ENCODE data around the gene RAP2B.

RAP2B gene

DNA sequence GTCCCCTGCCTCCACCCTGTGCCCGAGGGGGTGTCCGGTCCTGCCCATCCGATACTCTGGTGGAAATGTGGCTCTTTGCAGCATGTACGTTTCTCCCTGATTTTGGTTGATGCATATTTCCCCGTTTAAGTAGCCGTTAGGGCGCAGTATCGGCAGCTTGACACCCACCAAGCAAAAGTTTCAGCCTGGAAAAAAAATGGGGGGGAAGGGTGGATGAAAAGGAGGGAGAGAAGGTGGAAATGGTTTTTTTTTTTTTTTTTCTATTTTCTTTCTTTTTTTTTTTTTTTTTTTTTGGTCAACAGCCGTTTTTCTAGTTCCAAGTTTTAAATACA lies 1.3 kb downstream of the RAP2B start:
- no peak for TF ChIP-seq EZH2 (IDR thresholded peaks at IDR 0.05; ENCODE audit: borderline replicate concordance, low read length)
- TF ChIP-seq, protein P1, sequence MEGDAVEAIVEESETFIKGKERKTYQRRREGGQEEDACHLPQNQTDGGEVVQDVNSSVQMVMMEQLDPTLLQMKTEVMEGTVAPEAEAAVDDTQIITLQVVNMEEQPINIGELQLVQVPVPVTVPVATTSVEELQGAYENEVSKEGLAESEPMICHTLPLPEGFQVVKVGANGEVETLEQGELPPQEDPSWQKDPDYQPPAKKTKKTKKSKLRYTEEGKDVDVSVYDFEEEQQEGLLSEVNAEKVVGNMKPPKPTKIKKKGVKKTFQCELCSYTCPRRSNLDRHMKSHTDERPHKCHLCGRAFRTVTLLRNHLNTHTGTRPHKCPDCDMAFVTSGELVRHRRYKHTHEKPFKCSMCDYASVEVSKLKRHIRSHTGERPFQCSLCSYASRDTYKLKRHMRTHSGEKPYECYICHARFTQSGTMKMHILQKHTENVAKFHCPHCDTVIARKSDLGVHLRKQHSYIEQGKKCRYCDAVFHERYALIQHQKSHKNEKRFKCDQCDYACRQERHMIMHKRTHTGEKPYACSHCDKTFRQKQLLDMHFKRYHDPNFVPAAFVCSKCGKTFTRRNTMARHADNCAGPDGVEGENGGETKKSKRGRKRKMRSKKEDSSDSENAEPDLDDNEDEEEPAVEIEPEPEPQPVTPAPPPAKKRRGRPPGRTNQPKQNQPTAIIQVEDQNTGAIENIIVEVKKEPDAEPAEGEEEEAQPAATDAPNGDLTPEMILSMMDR (IDR thresholded peaks at IDR 0.05; ENCODE audit: low read length), result no peak
- Histone ChIP-seq H3K27me3 (ENCODE audit: insufficient read depth, low read length) (no peaks in the 10 kb centered on the region), H3K9me3 (ENCODE audit: low read length) (no peaks in the 10 kb centered on the region), H3F3A (ENCODE audit: insufficient read depth, low read length) (no peaks in the 10 kb centered on the region), H3K9me2 (ENCODE audit: low read depth, low read length) (no peaks in the 10 kb centered on the region), H4K20me1 (ENCODE audit: insufficient read depth, low read length) (no peaks in the 10 kb centered on the region), H3K4me3 (ENCODE audit: low read depth, low read length, poor library complexity, severe bottlenecking) (peak overlapping the region; percentile 84), H3K9ac (ENCODE audit: low read length) (peak overlapping the region; percentile 73), H3K4me2 (ENCODE audit: low read length) (peak overlapping the region; percentile 97), H3K4me1 (ENCODE audit: insufficient read depth, low read length, severe bottlenecking) (peaks cover 48% of the 10 kb centered on the region), H3K36me3 (ENCODE audit: insufficient read depth, low read length) (no peaks in the 10 kb centered on the region), H3K27ac (ENCODE audit: low read depth, low read length, poor library complexity, severe bottlenecking) (no peak overlapping the region), H2AFZ (ENCODE audit: low read length) (no peak overlapping the region), H3K79me2 (ENCODE audit: insufficient read depth, low read length) (peaks cover 10% of the 10 kb centered on the region)

DNA sequence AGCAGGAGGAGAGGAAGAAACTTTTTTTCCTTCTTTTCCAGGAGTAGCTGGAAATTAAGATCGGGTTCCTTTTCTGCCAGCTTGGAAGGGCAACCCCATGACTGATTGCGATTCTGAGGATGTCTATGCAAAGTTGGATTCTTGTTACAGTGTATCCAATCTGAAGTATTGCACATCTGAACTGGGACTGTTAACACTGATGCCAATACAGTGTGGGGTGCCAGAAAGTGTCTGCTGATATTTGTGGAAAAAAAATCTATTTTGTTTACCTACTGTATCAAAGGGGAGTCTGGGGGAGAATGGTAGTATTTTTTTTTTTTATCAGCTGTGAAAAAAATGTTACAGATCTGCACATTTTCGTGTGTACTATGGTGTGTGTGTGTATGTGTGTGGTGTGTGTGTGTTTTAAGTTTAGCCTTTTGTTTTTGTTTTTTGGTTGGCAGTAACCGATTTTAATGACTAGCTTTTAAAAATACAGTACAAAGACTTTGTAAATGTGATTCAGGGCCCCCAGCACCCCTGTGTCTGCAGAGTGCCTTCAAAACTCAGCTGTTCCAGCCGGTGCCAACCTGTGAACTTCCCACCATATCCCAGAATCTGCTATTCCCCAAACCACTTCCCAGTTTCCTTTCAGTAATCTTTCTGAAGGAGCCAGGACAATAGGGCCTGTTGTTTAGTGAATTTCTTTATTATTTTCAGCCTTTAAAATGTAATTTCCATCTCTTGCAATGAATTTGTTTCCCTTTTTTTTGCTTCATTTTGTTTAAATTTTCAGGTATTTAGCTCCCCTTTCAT lies 1.9 kb downstream of the RAP2B start:
- H3K27ac ChIP-seq (ENCODE audit: low read depth, low read length, poor library complexity, severe bottlenecking), result no peak overlapping the region

DNA sequence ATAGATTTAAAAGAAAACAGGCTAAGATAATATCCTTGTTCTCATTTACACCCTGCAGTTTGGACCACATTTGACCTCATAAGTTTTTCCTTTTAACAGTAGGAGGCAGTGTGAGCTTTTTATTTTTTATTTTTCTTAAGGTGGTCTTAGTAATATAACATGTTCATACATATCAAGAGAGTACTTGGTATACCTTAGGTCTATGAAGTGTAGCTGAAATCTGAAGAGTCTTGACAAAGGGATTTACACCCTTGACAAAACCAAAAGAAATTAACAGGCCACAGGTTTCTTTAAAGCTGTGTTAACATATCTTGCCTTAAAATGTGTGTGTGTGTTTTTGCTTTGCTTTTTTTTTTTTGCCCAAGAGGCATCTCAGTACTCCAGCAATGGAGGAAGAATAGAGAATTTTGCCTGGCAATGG lies 3.2 kb downstream of the RAP2B start:
- Histone ChIP-seq H3K4me1 (ENCODE audit: insufficient read depth, low read length, severe bottlenecking) (peaks cover 45% of the 10 kb centered on the region), H3K36me3 (ENCODE audit: insufficient read depth, low read length) (no peaks in the 10 kb centered on the region), H4K20me1 (ENCODE audit: insufficient read depth, low read length) (no peaks in the 10 kb centered on the region), H3K4me2 (ENCODE audit: low read length) (peak overlapping the region; percentile 97), H3K79me2 (ENCODE audit: insufficient read depth, low read length) (peaks cover 10% of the 10 kb centered on the region), H2AFZ (ENCODE audit: low read length) (no peak overlapping the region), H3K27me3 (ENCODE audit: insufficient read depth, low read length) (no peaks in the 10 kb centered on the region), H3K9me2 (ENCODE audit: low read depth, low read length) (no peaks in the 10 kb centered on the region), H3K9ac (ENCODE audit: low read length) (no peak overlapping the region), H3F3A (ENCODE audit: insufficient read depth, low read length) (no peaks in the 10 kb centered on the region), H3K4me3 (ENCODE audit: low read depth, low read length, poor library complexity, severe bottlenecking) (peak overlapping the region; percentile 84), H3K27ac (ENCODE audit: low read depth, low read length, poor library complexity, severe bottlenecking) (no peak overlapping the region), H3K9me3 (ENCODE audit: low read length) (no peaks in the 10 kb centered on the region)
- no peak for TF ChIP-seq EZH2 (IDR thresholded peaks at IDR 0.05; ENCODE audit: borderline replicate concordance, low read length)
- TF ChIP-seq, protein P1 (IDR thresholded peaks at IDR 0.05; ENCODE audit: low read length), result peak; percentile 61; the same call in 1 of the 2 replicates

More for the DNA sequence above, 1.9 kb downstream of the RAP2B start:
- H4K20me1 ChIP-seq (ENCODE audit: insufficient read depth, low read length), result no peaks in the 10 kb centered on the region
- H3K4me3 ChIP-seq (ENCODE audit: low read depth, low read length, poor library complexity, severe bottlenecking), result peak overlapping the region; percentile 84
- H3K9ac ChIP-seq (ENCODE audit: low read length), result peak overlapping the region; percentile 73; the same call in 1 of the 2 replicates
- H3K79me2 ChIP-seq (ENCODE audit: insufficient read depth, low read length), result peaks cover 10% of the 10 kb centered on the region
- H2AFZ ChIP-seq (ENCODE audit: low read length), result no peak overlapping the region
- H3F3A ChIP-seq (ENCODE audit: insufficient read depth, low read length), result no peaks in the 10 kb centered on the region
- H3K4me1 ChIP-seq (ENCODE audit: insufficient read depth, low read length, severe bottlenecking), result peaks cover 48% of the 10 kb centered on the region
- H3K9me3 ChIP-seq (ENCODE audit: low read length), result no peaks in the 10 kb centered on the region
- TF ChIP-seq, protein P1 (IDR thresholded peaks at IDR 0.05; ENCODE audit: low read length), result no peak
- TF ChIP-seq EZH2 (IDR thresholded peaks at IDR 0.05; ENCODE audit: borderline replicate concordance, low read length), result no peak
- H3K27me3 ChIP-seq (ENCODE audit: insufficient read depth, low read length), result no peaks in the 10 kb centered on the region
- H3K9me2 ChIP-seq (ENCODE audit: low read depth, low read length), result no peaks in the 10 kb centered on the region
- H3K4me2 ChIP-seq (ENCODE audit: low read length), result peak overlapping the region; percentile 97
- H3K36me3 ChIP-seq (ENCODE audit: insufficient read depth, low read length), result no peaks in the 10 kb centered on the region
